Activated T-helper 9 cell treated with anti-CD3 and anti-CD28 coated beads, Interleukin-2, amount 50 U/mL, for 16 hours (primary cell): ENCODE measurements around the gene ARMC7.
"Not testable (repeated sequence)": the region's sequence is repeated elsewhere in the genome, so short reads cannot be mapped to it uniquely, and the experiment has no call there.

Experiments used
- DNase-seq: peaks from one replicate; pipeline ENCODE4 v3.0.0-alpha.2; 2020; ENCODE audit warnings: low read depth

The ARMC7 gene

GRCh38 chr17:75102385-75102821 lies 7.4 kb upstream of the ARMC7 start:
- DNase-seq, result no peak

- DNase-seq, result no peak
These were observed 5.9 kb upstream of the ARMC7 start for GRCh38 chr17:75103601-75104554.

GRCh38 chr17:75105126-75106080 lies 4.4 kb upstream of the ARMC7 start:
- DNase-seq, result no peak

GRCh38 chr17:75108193-75108592 lies 1.6 kb upstream of the ARMC7 start:
- no peak for DNase-seq

GRCh38 chr17:75109046-75109406 lies 743 bp upstream of the ARMC7 start:
- no peak for DNase-seq

- DNase-seq, result no peak
These were observed 617 bp downstream of the ARMC7 start for GRCh38 chr17:75110234-75110937.

GRCh38 chr17:75111777-75112335 lies 2.1 kb downstream of the ARMC7 start:
- DNase-seq, result no peak

GRCh38 chr17:75113798-75114551 lies 4.2 kb downstream of the ARMC7 start:
- DNase-seq, result peak; percentile 78

- no peak for DNase-seq
These were observed 5.0 kb downstream of the ARMC7 start for GRCh38 chr17:75114552-75115314.

- no peak for DNase-seq
These were observed 5.8 kb downstream of the ARMC7 start for GRCh38 chr17:75115555-75115954.

- DNase-seq, result no peak
These were observed 7.0 kb downstream of the ARMC7 start for GRCh38 chr17:75116737-75117136.

- no peak for DNase-seq
These were observed 8.5 kb downstream of the ARMC7 start for GRCh38 chr17:75118307-75118706.

- peak; percentile 60 for DNase-seq
These were observed 14.5 kb downstream of the ARMC7 start for GRCh38 chr17:75124041-75124818.

- no peak for DNase-seq
These were observed 15.0 kb downstream of the ARMC7 start for GRCh38 chr17:75124819-75125162.

- DNase-seq, result no peak
These were observed 16.2 kb downstream of the ARMC7 start for GRCh38 chr17:75125984-75126383.

GRCh38 chr17:75126954-75127353 lies 17.2 kb downstream of the ARMC7 start:
- DNase-seq, result no peak

GRCh38 chr17:75127936-75128335 lies 18.2 kb downstream of the ARMC7 start:
- DNase-seq, result not testable (repeated sequence)

GRCh38 chr17:75128694-75129505 lies 19.1 kb downstream of the ARMC7 start:
- DNase-seq, result no peak

- DNase-seq, result no peak
These were observed 19.8 kb downstream of the ARMC7 start for GRCh38 chr17:75129576-75129975.
